Gastroesophageal sphincter (tissue), 3 donors: ENCODE results near the gene AAK1.

Experiments used
- CTCF ChIP-seq, 4 experiments: fragments of 200-600 bp in 2 of 4; fragments of 450-650 bp in 2 of 4; sonication (generic) in 1 of 4; IDR thresholded peaks; one replicate each; pipeline ENCODE4 v1.5.1; 2017 to 2019; ENCODE audit warnings: antibody characterized with exemption in 4 of 4, mild to moderate bottlenecking in 2 of 4, moderate library complexity in 2 of 4
- EP300 ChIP-seq: sonication (generic); formaldehyde crosslinking; IDR thresholded peaks from one replicate; pipeline ENCODE4 v1.6.1; 2017; ENCODE audit warnings: antibody characterized with exemption, mild to moderate bottlenecking
- POLR2A ChIP-seq, 2 donors: fragments of 450-650 bp; IDR thresholded peaks; one replicate each; pipeline ENCODE4 v1.6.1; 2017; ENCODE audit warnings: antibody characterized with exemption in 2 of 2, mild to moderate bottlenecking in 2 of 2, moderate library complexity in 1 of 2
- POLR2AphosphoS5 ChIP-seq: sonication (generic); formaldehyde crosslinking; IDR thresholded peaks from one replicate; pipeline ENCODE4 v1.6.1; 2017; ENCODE audit warnings: antibody characterized with exemption

DNA sequence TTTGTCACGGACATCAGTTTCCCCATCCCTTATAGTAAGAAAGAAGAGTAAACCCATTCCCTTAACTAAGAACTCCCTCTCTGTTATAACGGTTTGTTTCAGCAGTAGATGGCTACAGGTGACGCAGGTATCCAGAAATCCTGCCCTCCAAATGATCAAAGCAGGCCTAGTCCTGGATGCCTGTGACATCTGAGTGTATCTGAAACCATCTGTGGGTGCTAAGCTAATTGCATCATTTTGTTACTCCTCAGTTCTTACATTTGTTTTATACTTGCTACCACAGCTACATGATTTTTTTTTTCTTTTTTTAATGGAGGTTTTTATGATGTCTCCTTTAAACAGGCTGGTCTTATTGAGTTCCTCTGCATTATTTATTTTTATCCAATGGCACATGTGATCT is 55.1 kb downstream of the AAK1 start:
- TF ChIP-seq CTCF (IDR thresholded peaks at IDR 0.05) (no peak), POLR2A (IDR thresholded peaks at IDR 0.05) (no peak), EP300 (no peak), POLR2AphosphoS5 (no peak)
